Activated T-cell treated with anti-CD3 and anti-CD28 coated beads, Interleukin-2, amount 50 U/mL, for 4 hours (primary cell): ENCODE results near the gene OR10H1. TPM values are rescaled to one million over a fixed set of nuclear protein-coding genes. Genes with fewer than 3 reads are reported as not detected.
"Not testable (repeated sequence)": the region's sequence is repeated elsewhere in the genome, so short reads cannot be mapped to it uniquely, and the experiment has no call there.

Experiments
- ATAC-seq, 2 donors: fragments of 200-7000 bp; cut with Tn5 transposase; one replicate each; pipeline ENCODE4 v1.10.0; 2021
- DNase-seq: peaks from one replicate; pipeline ENCODE4 v3.0.0-alpha.2; 2020
- H3K27me3 Mint-ChIP-seq: one replicate; pipeline ENCODE4 v1.8.0; 2021; ENCODE audit warnings: low read depth, mixed read lengths
- H3K36me3 Mint-ChIP-seq: one replicate; pipeline ENCODE4 v1.8.0; 2022; ENCODE audit warnings: mixed read lengths; ENCODE audit not compliant: insufficient read depth
- H3K4me1 Mint-ChIP-seq: one replicate; pipeline ENCODE4 v1.8.0; 2021; ENCODE audit warnings: low read depth, mixed read lengths
- H3K4me3 Mint-ChIP-seq: one replicate; pipeline ENCODE4 v1.8.0; 2021; ENCODE audit warnings: mild to moderate bottlenecking, moderate library complexity, mixed read lengths
- H3K9me3 Mint-ChIP-seq: one replicate; pipeline ENCODE4 v1.8.0; 2021; ENCODE audit warnings: mixed read lengths
- total RNA-seq, 3 donors: library from RNA; stranded (reverse); gene quantifications; one replicate each; pipeline ENCODE4 v1.2.1, GENCODE V29; 2021

Gene OR10H1
- total RNA-seq: under 1 TPM in 1 of 3 donors, not detected in 2; 0.05 TPM

GRCh38 chr19:15815306-15815705 lies at the start of gene OR10H1:
Gene OR10H1 (minus strand): TSS chr19:15815664. CDS start chr19:15808037, 7,627 bp downstream.
- H3K27me3 Mint-ChIP-seq: peaks cover 1% of the 10 kb centered on the region
- H3K4me3 Mint-ChIP-seq: no peak within 1 kb of the TSS
- DNase-seq (no peak), ATAC-seq (no peak)
- no peaks in the 10 kb centered on the region for H3K9me3 Mint-ChIP-seq
- H3K4me1 Mint-ChIP-seq: peaks cover 12% of the 10 kb centered on the region
- H3K36me3 Mint-ChIP-seq: no peaks in the 10 kb centered on the region

GRCh38 chr19:15864824-15865223 lies 49.4 kb upstream of the OR10H1 start:
- ATAC-seq: no peak
- Mint-ChIP-seq H3K27me3 (peaks cover 5% of the 10 kb centered on the region), H3K4me1 (peaks cover 4% of the 10 kb centered on the region), H3K4me3 (no peak overlapping the region), H3K9me3 (no peaks in the 10 kb centered on the region), H3K36me3 (no peaks in the 10 kb centered on the region)
- no peak for DNase-seq

- H3K9me3 Mint-ChIP-seq: no peaks in the 10 kb centered on the region
- H3K4me1 Mint-ChIP-seq: no peaks in the 10 kb centered on the region
- DNase-seq (no peak), ATAC-seq (no peak)
- no peak overlapping the region for H3K4me3 Mint-ChIP-seq
- no peaks in the 10 kb centered on the region for H3K36me3 Mint-ChIP-seq
- peaks cover 5% of the 10 kb centered on the region for H3K27me3 Mint-ChIP-seq
These were observed 47.8 kb upstream of the OR10H1 start for GRCh38 chr19:15863272-15863671.

- ATAC-seq: no peak
- H3K4me3 Mint-ChIP-seq: no peak overlapping the region
- no peaks in the 10 kb centered on the region for H3K4me1 Mint-ChIP-seq
- H3K27me3 Mint-ChIP-seq: peaks cover 5% of the 10 kb centered on the region
- no peaks in the 10 kb centered on the region for H3K9me3 Mint-ChIP-seq
- no peaks in the 10 kb centered on the region for H3K36me3 Mint-ChIP-seq
- no peak for DNase-seq
These were observed 47.0 kb upstream of the OR10H1 start for GRCh38 chr19:15862444-15862843.

- no peak for DNase-seq
- ATAC-seq: no peak
- no peak overlapping the region for H3K4me3 Mint-ChIP-seq
- H3K4me1 Mint-ChIP-seq: no peaks in the 10 kb centered on the region
- H3K9me3 Mint-ChIP-seq: no peaks in the 10 kb centered on the region
- H3K27me3 Mint-ChIP-seq: peaks cover 5% of the 10 kb centered on the region
- no peaks in the 10 kb centered on the region for H3K36me3 Mint-ChIP-seq
These were observed 45.1 kb upstream of the OR10H1 start for GRCh38 chr19:15860522-15860921.

- Mint-ChIP-seq H3K36me3 (no peaks in the 10 kb centered on the region), H3K27me3 (peaks cover 5% of the 10 kb centered on the region), H3K4me1 (no peaks in the 10 kb centered on the region), H3K9me3 (no peaks in the 10 kb centered on the region), H3K4me3 (no peak overlapping the region)
- ATAC-seq (no peak), DNase-seq (no peak)
These were observed 43.7 kb upstream of the OR10H1 start for GRCh38 chr19:15859187-15859586.

GRCh38 chr19:15850385-15850784 lies 34.9 kb upstream of the OR10H1 start:
- H3K9me3 Mint-ChIP-seq: no peaks in the 10 kb centered on the region
- no peak for ATAC-seq
- no peak for DNase-seq
- no peak overlapping the region for H3K4me3 Mint-ChIP-seq
- H3K27me3 Mint-ChIP-seq: no peaks in the 10 kb centered on the region
- H3K4me1 Mint-ChIP-seq: peaks cover 10% of the 10 kb centered on the region
- H3K36me3 Mint-ChIP-seq: no peaks in the 10 kb centered on the region

GRCh38 chr19:15846923-15847322 lies 31.5 kb upstream of the OR10H1 start:
- ATAC-seq (no peak), DNase-seq (no peak)
- H3K4me3 Mint-ChIP-seq: no peak overlapping the region
- H3K4me1 Mint-ChIP-seq: peaks cover 33% of the 10 kb centered on the region
- no peaks in the 10 kb centered on the region for H3K9me3 Mint-ChIP-seq
- no peaks in the 10 kb centered on the region for H3K36me3 Mint-ChIP-seq
- no peaks in the 10 kb centered on the region for H3K27me3 Mint-ChIP-seq

- not testable (repeated sequence) for ATAC-seq, H3K27me3 Mint-ChIP-seq, H3K9me3 Mint-ChIP-seq, H3K36me3 Mint-ChIP-seq, H3K4me3 Mint-ChIP-seq, DNase-seq
- peaks cover 36% of the 10 kb centered on the region for H3K4me1 Mint-ChIP-seq
These were observed 28.4 kb upstream of the OR10H1 start for GRCh38 chr19:15843894-15844222.

GRCh38 chr19:15843203-15843893 lies 27.9 kb upstream of the OR10H1 start:
- ATAC-seq (no peak), DNase-seq (no peak)
- Mint-ChIP-seq H3K36me3 (no peaks in the 10 kb centered on the region), H3K9me3 (no peaks in the 10 kb centered on the region), H3K4me3 (no peak overlapping the region), H3K27me3 (no peaks in the 10 kb centered on the region), H3K4me1 (peaks cover 37% of the 10 kb centered on the region)

GRCh38 chr19:15841875-15842569 lies 26.6 kb upstream of the OR10H1 start:
- Mint-ChIP-seq H3K27me3 (no peaks in the 10 kb centered on the region), H3K36me3 (no peaks in the 10 kb centered on the region), H3K9me3 (no peaks in the 10 kb centered on the region), H3K4me1 (peaks cover 44% of the 10 kb centered on the region), H3K4me3 (no peak overlapping the region)
- DNase-seq (no peak), ATAC-seq (no peak)

- Mint-ChIP-seq H3K27me3 (no peaks in the 10 kb centered on the region), H3K4me3 (no peak overlapping the region), H3K36me3 (no peaks in the 10 kb centered on the region), H3K9me3 (no peaks in the 10 kb centered on the region), H3K4me1 (peaks cover 39% of the 10 kb centered on the region)
- ATAC-seq (no peak), DNase-seq (no peak)
These were observed 25.4 kb upstream of the OR10H1 start for GRCh38 chr19:15840833-15841232.

GRCh38 chr19:15839888-15840287 lies 24.4 kb upstream of the OR10H1 start:
- peaks cover 42% of the 10 kb centered on the region for H3K4me1 Mint-ChIP-seq
- H3K4me3 Mint-ChIP-seq, DNase-seq, H3K27me3 Mint-ChIP-seq, ATAC-seq, H3K36me3 Mint-ChIP-seq, H3K9me3 Mint-ChIP-seq: not testable (repeated sequence)

- H3K27me3 Mint-ChIP-seq: no peaks in the 10 kb centered on the region
- no peaks in the 10 kb centered on the region for H3K36me3 Mint-ChIP-seq
- H3K4me1 Mint-ChIP-seq: peaks cover 32% of the 10 kb centered on the region
- H3K9me3 Mint-ChIP-seq: no peaks in the 10 kb centered on the region
- no peak overlapping the region for H3K4me3 Mint-ChIP-seq
- DNase-seq: no peak
- ATAC-seq: no peak
These were observed 22.9 kb upstream of the OR10H1 start for GRCh38 chr19:15838351-15838750.

GRCh38 chr19:15837221-15837731 lies 21.8 kb upstream of the OR10H1 start:
- Mint-ChIP-seq H3K4me3 (peak overlapping the region; percentile 85), H3K9me3 (no peaks in the 10 kb centered on the region), H3K36me3 (no peaks in the 10 kb centered on the region), H3K27me3 (no peaks in the 10 kb centered on the region), H3K4me1 (peaks cover 27% of the 10 kb centered on the region)
- ATAC-seq: no peak
- DNase-seq: no peak
